ACC112 (cell line): Measurements from ENCODE around the gene IFIT1B.
"Not testable (repeated sequence)": the region's sequence is repeated elsewhere in the genome, so short reads cannot be mapped to it uniquely, and the experiment has no call there.

Source experiments
- H2AFZ ChIP-seq: fragments of 200-600 bp; sonication (generic); one replicate; pipeline ENCODE4 v1.6.0; 2017; ENCODE audit warnings: antibody characterized with exemption, low read length; ENCODE audit not compliant: unreplicated experiment
- H3K27ac ChIP-seq: fragments of 200-600 bp; sonication (generic); 2 replicates; pipeline ENCODE4 v1.5.1; 2014; ENCODE audit warnings: low read depth, mild to moderate bottlenecking, antibody characterized with exemption, low read length, moderate library complexity
- H3K27me3 ChIP-seq: fragments of 200-600 bp; sonication (generic); 2 replicates; pipeline ENCODE4 v1.6.1; 2014; ENCODE audit warnings: mild to moderate bottlenecking, antibody characterized with exemption, low read length, moderate library complexity, mixed read lengths; ENCODE audit not compliant: insufficient read depth
- H3K36me3 ChIP-seq: fragments of 200-600 bp; sonication (generic); 2 replicates; pipeline ENCODE4 v1.6.1; 2016; ENCODE audit warnings: mild to moderate bottlenecking, antibody characterized with exemption, low read length, moderate library complexity, mixed read lengths; ENCODE audit not compliant: insufficient read depth
- H3K4me1 ChIP-seq: fragments of 200-600 bp; sonication (generic); one replicate; pipeline ENCODE4 v1.6.1; 2016; ENCODE audit warnings: low read length, mixed read lengths; ENCODE audit not compliant: insufficient read depth, unreplicated experiment, control insufficient read depth
- H3K4me3 ChIP-seq: fragments of 200-600 bp; sonication (generic); 2 replicates; pipeline ENCODE4 v1.5.1; 2014; ENCODE audit warnings: mild to moderate bottlenecking, low read depth, low read length
- H3K79me2 ChIP-seq: fragments of 200-600 bp; sonication (generic); one replicate; pipeline ENCODE4 v1.6.0; 2016; ENCODE audit warnings: low read length; ENCODE audit not compliant: control insufficient read depth, unreplicated experiment, insufficient read depth

The IFIT1B gene, protein sequence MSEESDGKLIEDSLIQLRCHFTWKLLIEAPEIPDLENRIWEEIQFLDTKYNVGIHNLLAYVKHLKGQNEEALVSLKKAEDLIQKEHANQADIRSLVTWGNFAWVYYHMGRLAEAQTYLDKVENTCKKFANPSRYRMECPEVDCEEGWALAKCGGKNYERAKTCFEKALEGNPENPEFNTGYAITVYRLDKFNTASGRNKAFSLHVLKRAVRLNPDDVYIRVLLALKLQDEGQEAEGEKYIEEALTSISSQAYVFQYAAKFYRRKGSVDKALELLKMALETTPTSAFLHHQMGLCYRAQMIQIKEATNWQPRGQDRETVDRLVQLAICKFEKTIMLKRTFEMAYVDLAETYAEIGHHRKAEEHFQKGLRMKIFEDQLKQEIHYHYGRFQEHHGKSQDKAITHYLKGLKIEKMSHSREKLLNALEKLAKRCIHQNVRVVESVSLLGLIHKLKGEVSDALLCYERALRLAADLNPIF

DNA sequence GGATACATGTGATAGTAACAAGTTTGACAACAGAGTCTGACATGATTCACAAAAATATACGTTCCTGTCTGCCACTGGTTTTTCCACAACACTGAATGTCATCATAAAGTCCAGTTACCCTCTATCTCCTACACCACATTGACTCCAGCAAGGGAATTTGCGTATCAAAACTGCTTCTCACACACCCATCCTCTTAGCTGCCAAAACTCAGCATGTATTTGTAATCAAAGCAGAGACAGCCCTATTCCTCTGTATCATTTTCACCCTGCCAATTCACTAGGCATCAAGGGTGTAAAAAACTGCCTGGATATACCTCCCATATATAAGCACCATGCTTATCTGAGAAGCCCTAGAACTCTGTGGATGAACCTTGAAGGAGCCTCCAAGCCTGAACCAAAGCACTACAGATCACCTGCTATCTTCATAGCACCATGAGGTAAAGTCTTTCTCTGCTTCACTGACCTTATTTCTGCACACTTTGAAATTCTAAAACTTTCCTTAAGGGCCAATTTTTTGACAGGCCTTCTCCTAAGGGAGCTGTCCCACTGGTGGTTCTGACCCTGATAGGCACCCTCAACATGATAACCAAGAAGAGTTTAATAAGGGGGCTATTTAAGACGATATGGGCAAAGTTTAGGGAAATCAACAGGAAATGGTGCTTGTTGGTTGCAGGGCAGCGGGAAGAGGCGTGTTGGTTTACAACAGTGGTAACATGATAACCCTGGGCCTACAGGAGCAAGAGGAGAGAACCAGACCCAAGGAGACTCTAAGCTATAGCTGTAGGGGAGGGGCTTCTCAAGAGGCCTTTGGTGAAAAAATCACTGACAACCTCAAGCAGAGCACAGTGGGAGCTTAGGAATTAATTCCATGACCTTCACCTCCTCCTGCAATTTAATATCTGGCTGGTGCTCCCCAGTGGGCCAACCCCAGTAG, at the start of gene IFIT1B:
Gene IFIT1B (plus strand): TSS at position 352 of the 933 bp plus-strand sequence. CDS start 80 bp downstream, at position 432.
- no peak within 1 kb of the TSS for H3K27ac ChIP-seq
- H2AFZ ChIP-seq: no peak within 1 kb of the TSS
- H3K4me1 ChIP-seq: peaks cover 18% of the 10 kb centered on the region
- no peak within 1 kb of the TSS for H3K4me3 ChIP-seq
- no peaks in the 10 kb centered on the region for H3K36me3 ChIP-seq
- H3K27me3 ChIP-seq: no peaks in the 10 kb centered on the region
- H3K79me2 ChIP-seq: no peaks in the 10 kb centered on the region

DNA sequence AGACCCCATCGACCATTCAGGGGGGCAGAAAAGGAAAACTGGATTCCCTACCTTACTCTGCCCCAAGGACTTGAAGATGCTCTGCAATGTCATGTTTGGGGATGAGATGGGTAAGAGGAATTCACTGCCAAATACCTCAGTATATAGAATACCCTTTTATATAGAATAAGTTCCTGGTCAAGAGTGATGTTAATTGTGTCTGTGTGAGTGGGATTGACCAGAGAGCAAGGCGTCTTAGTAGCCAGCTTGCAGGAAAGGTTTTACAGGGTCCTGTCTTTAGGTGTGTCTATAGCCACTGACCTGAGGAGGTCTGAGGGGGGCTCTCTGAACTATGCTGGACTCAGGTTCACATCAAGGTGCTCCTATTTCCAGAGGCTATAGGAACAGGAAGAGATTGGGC, 48.7 kb upstream of the IFIT1B start:
- H2AFZ ChIP-seq: no peak overlapping the region
- H3K36me3 ChIP-seq: peaks cover 7% of the 10 kb centered on the region; the same call in 1 of the 2 replicates
- peak overlapping the region; percentile 100 for H3K27ac ChIP-seq
- no peaks in the 10 kb centered on the region for H3K27me3 ChIP-seq
- peak overlapping the region; percentile 84 for H3K4me3 ChIP-seq
- peaks cover 42% of the 10 kb centered on the region for H3K4me1 ChIP-seq
- H3K79me2 ChIP-seq: peaks cover 66% of the 10 kb centered on the region

DNA sequence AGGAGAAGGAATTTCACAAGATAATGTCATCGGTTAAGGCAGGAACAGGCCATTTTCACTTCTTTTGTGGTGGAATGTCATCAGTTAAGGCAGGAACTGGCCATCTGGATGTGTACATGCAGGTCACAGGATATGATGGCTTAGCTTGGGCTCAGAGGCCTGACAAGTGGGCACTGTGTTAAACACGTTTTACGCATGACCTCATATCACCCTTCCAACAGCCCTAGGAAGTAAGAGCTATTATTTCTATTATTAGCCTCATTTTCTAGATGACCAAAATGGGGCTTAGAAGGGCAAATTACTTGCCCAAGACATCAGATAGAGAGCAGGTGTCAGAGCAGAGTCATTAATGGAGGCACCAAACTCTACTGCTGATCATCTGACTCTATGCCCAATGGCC, 47.8 kb upstream of the IFIT1B start:
- H2AFZ ChIP-seq, H3K27me3 ChIP-seq: not testable (repeated sequence)
- H3K36me3 ChIP-seq: peaks cover 10% of the 10 kb centered on the region
- H3K4me3 ChIP-seq: peak overlapping the region; percentile 84
- peak overlapping the region; percentile 88 for H3K27ac ChIP-seq
- H3K4me1 ChIP-seq: peaks cover 48% of the 10 kb centered on the region
- peaks cover 73% of the 10 kb centered on the region for H3K79me2 ChIP-seq

DNA sequence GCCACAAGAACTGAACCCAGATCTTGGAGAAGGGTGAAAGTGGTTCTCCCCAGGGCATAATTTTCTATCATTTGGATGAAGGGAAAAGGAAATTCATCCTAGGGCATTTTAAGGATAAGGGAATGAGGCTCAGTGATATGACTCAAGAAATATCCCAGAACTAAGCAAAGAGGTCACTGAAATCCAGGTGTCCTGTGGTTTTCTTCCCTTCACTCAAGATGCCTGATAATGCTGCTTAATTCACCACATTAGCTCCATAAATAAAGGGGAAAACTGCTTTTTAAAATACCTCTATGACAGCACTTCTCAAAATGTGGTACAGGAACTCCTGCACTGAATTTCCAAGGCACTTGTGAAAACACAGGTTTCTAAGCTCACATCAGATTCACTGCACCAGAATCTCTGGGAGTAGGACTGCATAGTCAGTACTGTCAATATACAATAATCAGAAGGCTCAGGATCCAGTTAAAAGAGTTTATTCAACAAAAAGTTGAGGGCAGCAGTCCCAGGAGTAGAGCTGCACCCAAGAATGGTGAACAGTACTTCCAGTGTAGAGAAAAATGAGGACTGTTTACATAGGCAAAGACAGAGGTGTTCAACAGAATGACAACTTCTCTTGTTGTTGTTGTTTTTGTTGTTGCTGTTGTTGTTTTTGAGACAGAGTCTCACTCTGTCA, 47.2 kb upstream of the IFIT1B start:
- H3K4me3 ChIP-seq: peak overlapping the region; percentile 84
- H2AFZ ChIP-seq: no peak overlapping the region
- no peaks in the 10 kb centered on the region for H3K27me3 ChIP-seq
- H3K27ac ChIP-seq: peak overlapping the region; percentile 88
- H3K36me3 ChIP-seq: peaks cover 17% of the 10 kb centered on the region
- peaks cover 54% of the 10 kb centered on the region for H3K4me1 ChIP-seq
- peaks cover 79% of the 10 kb centered on the region for H3K79me2 ChIP-seq

DNA sequence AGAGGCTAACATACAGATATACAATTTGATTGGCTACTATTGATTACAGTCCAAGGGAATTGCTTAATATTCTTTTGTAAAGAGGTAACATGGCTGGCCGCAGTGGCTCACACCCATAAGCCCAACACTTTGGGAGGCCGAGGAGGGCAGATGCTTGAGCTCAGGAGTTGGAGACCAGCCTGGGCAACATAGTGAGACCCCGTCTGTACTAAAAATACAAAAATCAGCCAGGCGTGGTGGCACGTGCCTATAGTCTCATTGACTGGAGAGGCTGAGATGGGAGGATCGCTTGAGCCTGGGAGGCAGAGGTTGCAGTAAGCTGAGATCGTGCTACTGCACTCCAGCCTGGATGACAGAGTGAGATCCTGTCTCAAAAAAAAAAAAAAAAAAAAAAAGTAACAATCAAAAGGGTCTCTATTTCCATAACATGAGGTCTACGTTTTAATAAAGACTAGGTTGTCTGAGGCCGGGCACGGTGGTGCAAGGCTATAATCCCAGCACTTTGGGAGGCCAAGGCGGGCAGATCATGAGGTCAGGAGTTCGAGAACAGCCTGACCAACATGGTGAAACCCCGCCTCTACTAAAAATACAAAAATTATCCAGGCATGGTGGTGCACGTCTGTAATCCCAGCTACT, 46.3 kb upstream of the IFIT1B start:
- not testable (repeated sequence) for H2AFZ ChIP-seq, H3K27me3 ChIP-seq
- peak overlapping the region; percentile 87 for H3K4me3 ChIP-seq
- H3K36me3 ChIP-seq: peaks cover 24% of the 10 kb centered on the region
- peak overlapping the region; percentile 88 for H3K27ac ChIP-seq
- H3K4me1 ChIP-seq: peaks cover 54% of the 10 kb centered on the region
- H3K79me2 ChIP-seq: peaks cover 89% of the 10 kb centered on the region

DNA sequence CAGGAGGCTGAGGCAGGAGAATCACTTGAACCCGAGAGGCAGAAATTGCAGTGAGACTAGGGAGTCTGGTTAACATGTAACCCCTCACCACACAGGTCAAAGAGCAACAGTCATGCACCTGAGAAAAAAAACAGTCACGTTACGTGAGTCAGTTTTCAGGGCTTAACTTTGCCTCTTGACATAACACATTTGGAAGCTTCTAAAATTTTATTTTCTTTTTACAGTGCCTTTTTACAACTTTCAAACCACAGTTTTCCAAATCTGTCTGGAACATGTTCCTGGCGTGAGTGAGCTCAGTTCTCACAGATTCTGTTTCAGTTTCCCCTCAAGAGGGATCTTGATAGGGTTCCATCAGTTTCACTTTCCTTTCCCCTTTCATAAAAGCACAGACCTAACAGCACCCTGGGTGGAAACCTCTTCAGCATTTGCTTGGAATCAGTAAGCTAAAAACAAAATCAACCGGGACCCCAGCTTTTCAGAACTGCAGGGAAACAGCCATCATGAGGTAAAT, 45.7 kb upstream of the IFIT1B start:
- Histone ChIP-seq H3K4me3 (peak overlapping the region; percentile 87), H3K79me2 (peaks cover 94% of the 10 kb centered on the region), H3K36me3 (peaks cover 29% of the 10 kb centered on the region), H3K4me1 (peaks cover 49% of the 10 kb centered on the region), H3K27me3 (no peaks in the 10 kb centered on the region), H3K27ac (peak overlapping the region; percentile 88), H2AFZ (no peak overlapping the region)

DNA sequence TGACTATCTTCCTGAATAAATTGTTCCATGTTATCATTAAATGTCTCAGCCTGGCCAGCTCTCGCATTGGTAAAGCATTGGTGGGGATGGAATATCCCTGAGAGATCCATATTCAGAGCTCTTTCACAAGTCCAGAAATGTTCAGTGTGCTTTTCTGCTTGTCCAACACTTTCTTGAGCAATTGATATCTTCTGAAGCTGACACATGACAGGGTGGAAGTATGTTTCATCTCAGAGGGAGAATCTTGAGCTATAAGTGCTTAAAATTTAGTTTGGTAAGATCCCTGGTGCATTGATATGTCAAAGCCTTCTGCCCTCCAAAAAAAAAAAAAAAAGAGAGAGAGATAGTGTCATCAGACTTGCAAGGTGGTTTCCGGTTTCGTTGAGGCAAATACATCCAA, 42.6 kb upstream of the IFIT1B start:
- Histone ChIP-seq H2AFZ (no peak overlapping the region), H3K27me3 (no peaks in the 10 kb centered on the region), H3K27ac (peak overlapping the region; percentile 23; the same call in 1 of the 2 replicates), H3K36me3 (peaks cover 54% of the 10 kb centered on the region), H3K4me3 (peak overlapping the region; percentile 62), H3K4me1 (peaks cover 47% of the 10 kb centered on the region), H3K79me2 (peaks cover 91% of the 10 kb centered on the region)

DNA sequence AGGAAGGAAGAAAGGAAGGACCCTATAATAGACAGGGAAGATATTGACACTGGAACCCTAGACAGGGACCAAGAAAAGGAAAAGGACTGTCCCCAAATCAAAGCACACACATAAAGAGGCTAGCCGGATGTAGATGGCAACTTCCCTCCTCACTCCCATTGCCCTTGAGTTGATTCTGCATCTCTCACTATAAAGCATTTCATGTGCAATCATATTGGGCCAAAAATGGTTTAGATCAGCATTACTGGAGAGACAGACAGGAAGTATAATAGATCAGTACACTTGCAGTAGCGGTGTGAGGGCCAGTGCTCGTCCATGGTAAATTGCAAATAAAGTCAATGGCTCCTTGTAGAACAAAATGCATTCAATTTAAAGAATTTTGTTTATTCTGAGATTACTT, 41.6 kb upstream of the IFIT1B start:
- Histone ChIP-seq H3K79me2 (peaks cover 83% of the 10 kb centered on the region), H3K4me1 (peaks cover 37% of the 10 kb centered on the region), H3K27ac (0 out of 2 replicates have a peak overlapping the region, but pooled peaks have one; percentile 6), H3K27me3 (no peaks in the 10 kb centered on the region), H3K36me3 (peaks cover 63% of the 10 kb centered on the region), H3K4me3 (no peak overlapping the region; the same call in 1 of the 2 replicates), H2AFZ (no peak overlapping the region)

DNA sequence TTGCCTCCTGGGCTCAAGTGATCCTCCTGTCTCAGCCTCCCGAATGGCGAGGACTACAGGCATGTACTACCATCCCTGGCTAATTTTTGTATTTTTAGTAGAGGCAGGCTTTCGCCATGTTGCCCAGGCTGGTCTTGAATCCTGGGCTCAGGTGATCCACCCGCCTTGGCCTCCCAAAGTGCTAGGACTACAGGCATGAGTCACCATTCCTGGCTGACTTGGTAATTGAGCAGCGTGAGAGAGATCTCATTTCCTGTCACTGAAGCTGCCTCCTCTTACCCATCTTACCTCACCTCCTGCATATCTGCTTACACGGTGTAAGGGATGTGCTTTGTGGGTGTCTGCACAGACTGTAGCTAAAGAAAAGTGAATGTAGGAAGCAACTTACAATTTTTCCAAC, 40.4 kb upstream of the IFIT1B start:
- no peak overlapping the region for H3K4me3 ChIP-seq
- no peaks in the 10 kb centered on the region for H3K27me3 ChIP-seq
- peaks cover 36% of the 10 kb centered on the region for H3K4me1 ChIP-seq
- H2AFZ ChIP-seq: no peak overlapping the region
- peak overlapping the region; percentile 38; the same call in 1 of the 2 replicates for H3K27ac ChIP-seq
- peaks cover 68% of the 10 kb centered on the region for H3K36me3 ChIP-seq
- H3K79me2 ChIP-seq: peaks cover 71% of the 10 kb centered on the region
